ENCODE data around the gene RBBP6.
"Not testable (repeated sequence)": the region's sequence is repeated elsewhere in the genome, so short reads cannot be mapped to it uniquely, and the experiment has no call there.

RBBP6 gene

DNA sequence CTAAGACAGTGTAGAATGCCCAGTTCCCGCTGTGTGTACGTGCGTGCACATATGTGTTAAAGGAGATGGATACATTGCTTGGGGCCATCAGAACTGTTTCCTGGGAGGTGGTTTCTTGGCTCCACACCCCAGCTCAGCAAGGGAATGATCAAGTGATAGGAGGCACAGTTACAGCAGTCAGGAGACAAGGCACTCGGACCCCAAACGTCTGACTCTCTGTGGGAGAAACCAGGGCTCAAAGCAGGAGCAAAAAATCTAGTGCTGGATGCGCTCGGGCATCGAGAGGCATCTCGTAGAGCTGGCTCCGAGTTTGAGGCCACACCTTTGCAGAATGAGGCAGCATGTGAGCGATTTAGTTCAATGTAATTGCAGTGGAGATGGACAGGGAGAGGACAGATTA is 71.9 kb downstream of the RBBP6 start:
- no peaks in the 10 kb centered on the region for H3K36me3 Mint-ChIP-seq (ENCODE audit: low read depth)
- H3K4me1 Mint-ChIP-seq (ENCODE audit: low read depth) = peaks cover 6% of the 10 kb centered on the region
- no peak overlapping the region for H3K4me3 Mint-ChIP-seq
- H3K27me3 Mint-ChIP-seq (ENCODE audit: low read depth) = peaks cover 46% of the 10 kb centered on the region
- no peak for DNase-seq (ENCODE audit: low spot score)
- H3K27ac Mint-ChIP-seq = no peak overlapping the region
- no peaks in the 10 kb centered on the region for H3K9me3 Mint-ChIP-seq

DNA sequence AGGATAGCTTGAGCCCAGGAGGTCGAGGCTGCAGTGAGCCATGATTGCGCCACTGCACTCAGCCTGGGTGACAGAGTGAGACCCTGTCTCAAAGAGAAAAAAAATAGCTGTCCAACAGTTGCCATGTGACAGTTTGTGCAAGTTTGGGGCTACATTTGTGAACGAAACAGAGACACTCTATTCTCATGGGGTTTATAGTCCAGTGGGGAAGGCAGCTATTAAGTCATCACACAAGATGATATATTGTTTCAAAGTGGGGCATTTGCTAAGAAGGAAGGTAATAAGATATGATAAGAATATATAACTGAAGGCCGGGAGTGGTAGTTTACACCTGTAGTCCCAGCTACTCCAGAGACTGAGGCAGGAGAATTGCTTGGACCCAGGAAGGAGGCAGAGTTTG is 73.3 kb downstream of the RBBP6 start:
- H3K4me1 Mint-ChIP-seq (ENCODE audit: low read depth) = peaks cover 6% of the 10 kb centered on the region
- H3K27me3 Mint-ChIP-seq (ENCODE audit: low read depth) = peaks cover 44% of the 10 kb centered on the region
- H3K27ac Mint-ChIP-seq = no peak overlapping the region

DNA sequence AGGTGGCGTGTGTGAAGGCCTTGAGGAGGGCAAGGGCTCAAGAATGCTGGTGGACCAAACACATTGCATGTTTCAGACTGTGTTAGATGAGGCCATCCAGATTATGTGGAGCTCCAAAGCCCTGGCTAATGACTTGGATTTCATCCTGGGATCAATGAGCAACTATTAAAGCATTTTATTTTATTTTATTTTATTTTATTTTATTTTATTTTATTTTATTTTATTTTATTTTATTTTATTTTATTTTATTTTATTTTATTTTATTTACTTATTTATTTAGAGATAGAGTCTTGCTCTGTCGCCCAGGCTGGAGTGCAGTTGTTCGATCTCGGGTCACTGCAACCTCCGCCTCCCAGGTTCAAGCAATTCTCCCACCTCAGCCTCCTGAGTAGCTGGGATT is 73.9 kb downstream of the RBBP6 start:
- peaks cover 37% of the 10 kb centered on the region for H3K27me3 Mint-ChIP-seq (ENCODE audit: low read depth)
- not testable (repeated sequence) for H3K36me3 Mint-ChIP-seq (ENCODE audit: low read depth); H3K4me3 Mint-ChIP-seq; DNase-seq (ENCODE audit: low spot score); H3K4me1 Mint-ChIP-seq (ENCODE audit: low read depth); H3K27ac Mint-ChIP-seq; H3K9me3 Mint-ChIP-seq

More for the DNA sequence above, 73.3 kb downstream of the RBBP6 start:
- no peaks in the 10 kb centered on the region for H3K9me3 Mint-ChIP-seq
- no peak overlapping the region for H3K4me3 Mint-ChIP-seq
- DNase-seq (ENCODE audit: low spot score) = no peak
- H3K36me3 Mint-ChIP-seq (ENCODE audit: low read depth) = no peaks in the 10 kb centered on the region

DNA sequence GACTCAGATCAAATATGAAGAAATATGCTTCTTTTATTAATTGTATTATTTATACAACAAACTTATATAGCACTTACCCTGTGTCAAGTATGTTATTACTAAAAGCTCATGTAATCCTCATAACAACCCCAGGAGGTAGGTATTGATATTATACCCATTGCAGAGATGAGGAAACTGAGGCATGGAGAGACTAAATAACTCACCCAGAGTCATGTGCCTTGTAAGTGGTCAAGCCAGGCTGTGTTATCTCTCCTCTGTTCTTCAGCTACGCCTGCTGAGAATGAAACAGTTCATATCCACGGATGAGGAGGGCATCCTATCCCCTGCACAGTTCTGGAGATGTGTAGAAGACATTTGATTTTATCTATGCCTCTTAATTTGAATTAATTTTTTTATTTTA is 78.1 kb downstream of the RBBP6 start:
- H3K27ac Mint-ChIP-seq = no peak overlapping the region
- no peaks in the 10 kb centered on the region for H3K36me3 Mint-ChIP-seq (ENCODE audit: low read depth)
- H3K27me3 Mint-ChIP-seq (ENCODE audit: low read depth) = peaks cover 5% of the 10 kb centered on the region
- DNase-seq (ENCODE audit: low spot score) = no peak
- no peaks in the 10 kb centered on the region for H3K4me1 Mint-ChIP-seq (ENCODE audit: low read depth)
- no peak overlapping the region for H3K4me3 Mint-ChIP-seq
- no peaks in the 10 kb centered on the region for H3K9me3 Mint-ChIP-seq
